Neural cell (in vitro differentiated cells): ENCODE results near the gene LHFPL2. TPM values are rescaled to one million over a fixed set of nuclear protein-coding genes. Genes with fewer than 3 reads are reported as not detected.
"Not testable (repeated sequence)": the region's sequence is repeated elsewhere in the genome, so short reads cannot be mapped to it uniquely, and the experiment has no call there.

Experiments
- H2AFZ ChIP-seq: fragments of 200-600, 300-800 bp; sonication (generic), shearing (Covaris generic); 2 replicates; pipeline ENCODE4 v1.6.0; 2014; ENCODE audit warnings: low read depth, mild to moderate bottlenecking, antibody characterized with exemption, low read length, moderate library complexity
- H3F3A ChIP-seq: fragments of 200-600 bp; shearing (Covaris generic); 2 replicates; pipeline ENCODE4 v1.6.1; 2016; ENCODE audit warnings: mild to moderate bottlenecking, moderate library complexity, mixed read lengths, antibody characterized with exemption, low read length; ENCODE audit not compliant: insufficient read depth, poor library complexity, severe bottlenecking
- H3K27ac ChIP-seq: fragments of 200-600, 300-800 bp; sonication (generic), shearing (Covaris generic); 2 replicates; pipeline ENCODE4 v1.5.1; 2014; ENCODE audit warnings: mild to moderate bottlenecking, low read length, moderate library complexity
- H3K27me3 ChIP-seq: fragments of 300-800, 200-600 bp; sonication (generic), shearing (Covaris generic); 2 replicates; pipeline ENCODE4 v1.6.0; 2014; ENCODE audit warnings: mild to moderate bottlenecking, low read depth, low read length, moderate library complexity; ENCODE audit not compliant: insufficient read depth
- H3K36me3 ChIP-seq: fragments of 300-800, 200-600 bp; sonication (generic), shearing (Covaris generic); 2 replicates; pipeline ENCODE4 v1.5.1; 2014; ENCODE audit warnings: mild to moderate bottlenecking, antibody characterized with exemption, low read length, moderate library complexity; ENCODE audit not compliant: insufficient read depth
- H3K4me2 ChIP-seq: fragments of 300-800, 200-600 bp; sonication (generic), shearing (Covaris generic); 2 replicates; pipeline ENCODE4 v1.6.0; 2014; ENCODE audit warnings: mild to moderate bottlenecking, low read length
- H3K4me3 ChIP-seq: fragments of 300-800, 200-600 bp; sonication (generic), shearing (Covaris generic); 2 replicates; pipeline ENCODE4 v1.5.1; 2014; ENCODE audit warnings: mild to moderate bottlenecking, low read length, moderate library complexity
- H3K79me2 ChIP-seq: fragments of 200-600 bp; shearing (Covaris generic); replicated peaks from 2 replicates; pipeline ENCODE4 v1.6.0; 2014; ENCODE audit warnings: mild to moderate bottlenecking, low read length, moderate library complexity; ENCODE audit not compliant: insufficient read depth
- H3K9ac ChIP-seq: fragments of 300-800, 200-600 bp; sonication (generic), shearing (Covaris generic); 2 replicates; pipeline ENCODE4 v1.6.1; 2016; ENCODE audit warnings: mild to moderate bottlenecking, low read length, mixed read lengths
- H3K9me2 ChIP-seq: fragments of 200-600 bp; shearing (Covaris generic); 2 replicates; pipeline ENCODE4 v1.6.1; 2016; ENCODE audit warnings: mild to moderate bottlenecking, low read length, mixed read lengths; ENCODE audit not compliant: insufficient read depth
- H3K9me3 ChIP-seq: fragments of 200-600, 300-800 bp; sonication (generic), shearing (Covaris generic); 2 replicates; pipeline ENCODE4 v1.6.1; 2016; ENCODE audit warnings: mild to moderate bottlenecking, mixed run types, low read length, moderate library complexity, mixed read lengths
- H4K20me1 ChIP-seq: fragments of 200-600 bp; shearing (Covaris generic); 2 replicates; pipeline ENCODE4 v1.6.1; 2016; ENCODE audit warnings: mild to moderate bottlenecking, mixed run types; ENCODE audit not compliant: insufficient read depth
- EP300 ChIP-seq: fragments of 450-650 bp; conservative IDR thresholded peaks from 2 replicates; pipeline ENCODE4 v1.6.1; 2014; ENCODE audit warnings: antibody characterized with exemption, mild to moderate bottlenecking, moderate library complexity; ENCODE audit not compliant: poor library complexity, severe bottlenecking
- EZH2 ChIP-seq: fragments of 200-600, 300-800 bp; shearing (Covaris generic), sonication (generic); IDR thresholded peaks from 2 replicates; pipeline ENCODE4 v1.6.1; 2014; ENCODE audit warnings: antibody characterized with exemption, low read length, borderline replicate concordance, mild to moderate bottlenecking; ENCODE audit not compliant: insufficient read depth, poor library complexity, severe bottlenecking
- MXI1 ChIP-seq: fragments of 450-650 bp; conservative IDR thresholded peaks from 2 replicates; pipeline ENCODE4 v1.6.1; 2014; ENCODE audit warnings: antibody characterized with exemption, mild to moderate bottlenecking; ENCODE audit not compliant: poor library complexity, severe bottlenecking
- POLR2AphosphoS5 ChIP-seq: IDR thresholded peaks from 2 replicates; pipeline ENCODE4 v1.6.1; 2012
- RAD21 ChIP-seq: fragments of 450-650 bp; conservative IDR thresholded peaks from 2 replicates; pipeline ENCODE4 v1.6.1; 2014; ENCODE audit warnings: antibody characterized with exemption, mild to moderate bottlenecking, moderate library complexity
- REST ChIP-seq: IDR thresholded peaks from 2 replicates; pipeline ENCODE4 v1.6.1; 2012; ENCODE audit warnings: borderline replicate concordance
- SMC3 ChIP-seq: fragments of 450-650 bp; conservative IDR thresholded peaks from 2 replicates; pipeline ENCODE4 v1.6.1; 2014; ENCODE audit warnings: antibody characterized with exemption, mild to moderate bottlenecking, moderate library complexity; ENCODE audit not compliant: poor library complexity
- TAF1 ChIP-seq: IDR thresholded peaks from 2 replicates; pipeline ENCODE4 v1.6.1; 2012; ENCODE audit warnings: low read depth
- polyA minus RNA-seq: library from RNA; depleted of rRNA, polyadenylated mRNA; stranded (reverse); fragments of >200 nt; gene quantifications from 2 replicates; pipeline ENCODE4 v1.2.3, GENCODE V29; 2014
- polyA plus RNA-seq: library from polyadenylated mRNA; depleted of rRNA; stranded (reverse); fragments of >200 nt; gene quantifications from 2 replicates; pipeline ENCODE4 v1.2.3, GENCODE V29; 2014
- TF ChIP-seq, protein P1 (sequence below): fragments of 450-650 bp; IDR thresholded peaks from 2 replicates; pipeline ENCODE4 v1.5.1; 2014; ENCODE audit warnings: antibody characterized with exemption, mild to moderate bottlenecking, moderate library complexity; ENCODE audit not compliant: poor library complexity, severe bottlenecking

LHFPL2 gene
- polyA plus RNA-seq (1.6 and 3.4 TPM in 2 replicates), polyA minus RNA-seq (1.9 and 2.7 TPM in 2 replicates)

- H4K20me1 ChIP-seq = no peaks in the 10 kb centered on the region
- no peak within 1 kb of the TSS for H3K27ac ChIP-seq
- no peaks in the 10 kb centered on the region for H3K9me2 ChIP-seq
- peak within 1 kb of the TSS; percentile 62 for H3K9ac ChIP-seq
- H3K36me3 ChIP-seq = no peaks in the 10 kb centered on the region
- H3K9me3 ChIP-seq = no peaks in the 10 kb centered on the region
- H3K4me3 ChIP-seq = peak within 1 kb of the TSS; percentile 69
- TF ChIP-seq SMC3 (no peak), EP300 (peak; percentile 33), TAF1 (no peak), RAD21 (no peak), POLR2AphosphoS5 (no peak), REST (no peak), EZH2 (no peak), MXI1 (peak; percentile 73)
- TF ChIP-seq, protein P1, sequence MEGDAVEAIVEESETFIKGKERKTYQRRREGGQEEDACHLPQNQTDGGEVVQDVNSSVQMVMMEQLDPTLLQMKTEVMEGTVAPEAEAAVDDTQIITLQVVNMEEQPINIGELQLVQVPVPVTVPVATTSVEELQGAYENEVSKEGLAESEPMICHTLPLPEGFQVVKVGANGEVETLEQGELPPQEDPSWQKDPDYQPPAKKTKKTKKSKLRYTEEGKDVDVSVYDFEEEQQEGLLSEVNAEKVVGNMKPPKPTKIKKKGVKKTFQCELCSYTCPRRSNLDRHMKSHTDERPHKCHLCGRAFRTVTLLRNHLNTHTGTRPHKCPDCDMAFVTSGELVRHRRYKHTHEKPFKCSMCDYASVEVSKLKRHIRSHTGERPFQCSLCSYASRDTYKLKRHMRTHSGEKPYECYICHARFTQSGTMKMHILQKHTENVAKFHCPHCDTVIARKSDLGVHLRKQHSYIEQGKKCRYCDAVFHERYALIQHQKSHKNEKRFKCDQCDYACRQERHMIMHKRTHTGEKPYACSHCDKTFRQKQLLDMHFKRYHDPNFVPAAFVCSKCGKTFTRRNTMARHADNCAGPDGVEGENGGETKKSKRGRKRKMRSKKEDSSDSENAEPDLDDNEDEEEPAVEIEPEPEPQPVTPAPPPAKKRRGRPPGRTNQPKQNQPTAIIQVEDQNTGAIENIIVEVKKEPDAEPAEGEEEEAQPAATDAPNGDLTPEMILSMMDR = peak; percentile 48
- peak within 1 kb of the TSS; percentile 51 for H2AFZ ChIP-seq
- H3K4me2 ChIP-seq = peak within 1 kb of the TSS; percentile 56
- H3F3A ChIP-seq = peaks cover 12% of the 10 kb centered on the region
- peaks cover 17% of the 10 kb centered on the region for H3K27me3 ChIP-seq
- peaks cover 9% of the 10 kb centered on the region for H3K79me2 ChIP-seq
Measured at GRCh38 chr5:78648359-78649210, at the start of gene LHFPL2. LHFPL2 (minus strand) TSS chr5:78648772; CDS start chr5:78510213, 138,559 bp downstream.

DNA sequence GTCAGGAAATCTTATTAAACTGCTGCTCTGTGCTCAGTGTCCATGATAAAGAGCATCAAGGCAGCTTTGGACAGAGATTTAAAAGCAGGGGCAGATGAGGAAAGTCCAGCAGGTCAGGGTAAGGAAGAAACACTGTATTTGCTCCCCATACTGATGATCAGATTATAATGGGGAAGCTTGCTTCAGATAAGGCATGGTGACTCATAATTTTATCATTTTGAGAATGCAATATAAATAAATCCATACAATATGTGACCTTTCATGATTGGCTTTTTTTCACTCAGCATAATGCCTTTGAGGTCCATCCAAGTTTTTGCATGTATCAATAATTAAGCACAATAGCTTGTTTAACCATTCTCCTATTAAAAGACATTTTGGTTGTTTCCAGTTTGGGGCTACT is 48.1 kb upstream of the LHFPL2 start:
- no peaks in the 10 kb centered on the region for H3K9me2 ChIP-seq
- TF ChIP-seq REST (no peak), SMC3 (no peak), POLR2AphosphoS5 (no peak), TAF1 (no peak), EP300 (no peak), EZH2 (no peak), MXI1 (no peak), RAD21 (no peak)
- TF ChIP-seq, protein P1 = no peak
- H3K9me3 ChIP-seq = no peaks in the 10 kb centered on the region
- no peak overlapping the region for H3K9ac ChIP-seq
- H3K4me2 ChIP-seq = no peak overlapping the region
- no peak overlapping the region for H3K27ac ChIP-seq
- H4K20me1 ChIP-seq = no peaks in the 10 kb centered on the region
- no peak overlapping the region for H2AFZ ChIP-seq
- H3K36me3 ChIP-seq = no peaks in the 10 kb centered on the region
- no peaks in the 10 kb centered on the region for H3F3A ChIP-seq
- no peak overlapping the region for H3K4me3 ChIP-seq
- no peaks in the 10 kb centered on the region for H3K27me3 ChIP-seq
- no peaks in the 10 kb centered on the region for H3K79me2 ChIP-seq

- H3K36me3 ChIP-seq, H3K27ac ChIP-seq, H3K27me3 ChIP-seq, H3K4me2 ChIP-seq, H2AFZ ChIP-seq, H4K20me1 ChIP-seq, H3K9me3 ChIP-seq, H3K9me2 ChIP-seq, H3K79me2 ChIP-seq, H3K4me3 ChIP-seq, H3K9ac ChIP-seq, H3F3A ChIP-seq: not testable (repeated sequence)
Measured at GRCh38 chr5:78696052-78696451, 47.5 kb upstream of the LHFPL2 start.
